Sigmoid colon (tissue), 7 donors: Measurements from ENCODE around the gene HUS1B. TPM values are rescaled to one million over a fixed set of nuclear protein-coding genes. Genes with fewer than 3 reads are reported as not detected.

Source experiments
- DNase-seq: peaks from one replicate; pipeline ENCODE4 v3.0.0-alpha.2; 2019
- H3K27ac ChIP-seq, 4 donors: fragments of 200-600 bp; sonication (generic); one replicate each; pipeline ENCODE4 v1.5.1; 2016 to 2019; ENCODE audit warnings: mild to moderate bottlenecking in 1 of 4
- H3K27me3 ChIP-seq, 3 donors: fragments of 200-600 bp; sonication (generic); one replicate each; pipeline ENCODE4 v1.5.1; 2019; ENCODE audit warnings: mild to moderate bottlenecking in 1 of 3
- H3K36me3 ChIP-seq, 4 donors: fragments of 200-600 bp; sonication (generic); one replicate each; pipeline ENCODE4 v1.5.1; 2016 to 2019
- H3K4me1 ChIP-seq, 4 donors: fragments of 200-600 bp; sonication (generic); one replicate each; pipeline ENCODE4 v1.5.1; 2017 to 2019
- H3K4me3 ChIP-seq, 4 donors: fragments of 200-600 bp; sonication (generic); one replicate each; pipeline ENCODE4 v1.5.1; 2017 to 2019; ENCODE audit warnings: mild to moderate bottlenecking in 2 of 4, moderate library complexity in 1 of 4
- H3K9me3 ChIP-seq, 4 donors: fragments of 200-600 bp in 3 of 4; sonication (generic) in 3 of 4; one replicate each; pipeline versions ENCODE4 v1.5.1 to v1.6.1; 2013 to 2019
- CTCF ChIP-seq, 4 experiments: fragments of 450-650 bp in 3 of 4; fragments of 200-600 bp in 1 of 4; IDR thresholded peaks; one replicate each; pipeline ENCODE4 v1.5.1; 2016 to 2019; ENCODE audit warnings: antibody characterized with exemption in 4 of 4, mild to moderate bottlenecking in 3 of 4, moderate library complexity in 2 of 4
- EP300 ChIP-seq, 4 donors: sonication (generic); formaldehyde crosslinking; IDR thresholded peaks; one replicate each; pipeline ENCODE4 v1.6.1; 2017; ENCODE audit warnings: antibody characterized with exemption in 4 of 4
- POLR2A ChIP-seq, 2 donors: fragments of 450-650 bp; IDR thresholded peaks; one replicate each; pipeline ENCODE4 v1.6.1; 2016; ENCODE audit warnings: antibody characterized with exemption in 2 of 2, mild to moderate bottlenecking in 2 of 2, moderate library complexity in 2 of 2
- POLR2AphosphoS5 ChIP-seq, 4 donors: sonication (generic); formaldehyde crosslinking; IDR thresholded peaks; one replicate each; pipeline ENCODE4 v1.6.1; 2017; ENCODE audit warnings: antibody characterized with exemption in 4 of 4
- WGBS, 2 donors: extraction: QIAGEN DNeasy Blood & Tissue Kit; methylation state at CpG; one replicate each; pipeline ENCODE4 v1.1.7; 2013; 5-methylcytosine and 5-hydroxymethylcytosine counted together
- intact Hi-C: fragments of 100-400 bp; cut with DNase I; formaldehyde crosslinking; loops from one replicate; pipeline ENCODE4 v1.15.1; 2023
- polyA plus RNA-seq, 3 donors: library from polyadenylated mRNA; stranded (reverse); fragments of 200-250 nt; gene quantifications; one replicate each; pipeline ENCODE4 v1.2.3, GENCODE V29; 2013
- total RNA-seq, 4 donors: library from RNA; depleted of rRNA; stranded (reverse); fragments of >200 nt; gene quantifications; one replicate each; pipeline ENCODE4 v1.1.0, GENCODE V29; 2016
- donor health status: healthy with polysubstance abuse.
- donor health status: Bipolar disorder and iron deficiency.
- donor health status: healthy.

Gene HUS1B
- total and polyA plus RNA-seq, 7 donors, result 0.36 to 3.6 (median 0.71) TPM; not detected in 2

- Histone ChIP-seq H3K27me3 (no peaks in the 10 kb centered on the region), H3K4me3 (no peak overlapping the region), H3K27ac (no peak overlapping the region), H3K36me3 (peaks cover 0 to 33% (median 2%) of the 10 kb centered on the region in 4 donors), H3K9me3 (no peaks in the 10 kb centered on the region), H3K4me1 (no peaks in the 10 kb centered on the region)
- WGBS, 2 donors, result 93 to 94% methylated on average over 7 of the region's 7 CpGs
- intact Hi-C loops, result no loop called here
- TF ChIP-seq EP300 (IDR thresholded peaks at IDR 0.05) (no peak), POLR2A (IDR thresholded peaks at IDR 0.05) (no peak), POLR2AphosphoS5 (IDR thresholded peaks at IDR 0.05) (no peak), CTCF (IDR thresholded peaks at IDR 0.05) (no peak)
- DNase-seq, result no peak
Measured at GRCh38 chr6:613981-614380, 42.9 kb downstream of the HUS1B start.

- DNase-seq, result no peak
- no peaks in the 10 kb centered on the region for H3K4me1 ChIP-seq
- no peaks in the 10 kb centered on the region for H3K9me3 ChIP-seq
- no peak overlapping the region for H3K27ac ChIP-seq
- peaks cover 0 to 35% (median 2%) of the 10 kb centered on the region in 4 donors for H3K36me3 ChIP-seq
- intact Hi-C loops, result no loop called here
- WGBS, 2 donors, result 63 to 64% methylated on average over 4 of the region's 4 CpGs
- H3K4me3 ChIP-seq, result no peak overlapping the region
- no peaks in the 10 kb centered on the region for H3K27me3 ChIP-seq
- TF ChIP-seq POLR2AphosphoS5 (IDR thresholded peaks at IDR 0.05), result no peak
- TF ChIP-seq EP300 (IDR thresholded peaks at IDR 0.05), result no peak
- TF ChIP-seq CTCF (IDR thresholded peaks at IDR 0.05), result no peak
- no peak for TF ChIP-seq POLR2A (IDR thresholded peaks at IDR 0.05)
Measured at GRCh38 chr6:611928-612327, 45.0 kb downstream of the HUS1B start.

GRCh38 chr6:610882-611281 lies 46.0 kb downstream of the HUS1B start:
- Histone ChIP-seq H3K4me1 (no peaks in the 10 kb centered on the region), H3K4me3 (no peak overlapping the region), H3K9me3 (no peaks in the 10 kb centered on the region), H3K36me3 (peaks cover 0 to 37% (median 4%) of the 10 kb centered on the region in 4 donors), H3K27ac (no peak overlapping the region), H3K27me3 (no peaks in the 10 kb centered on the region)
- WGBS, 2 donors, result 39 to 76% methylated on average over 2 of the region's 2 CpGs
- DNase-seq, result no peak
- no peak for TF ChIP-seq CTCF (IDR thresholded peaks at IDR 0.05)
- TF ChIP-seq POLR2AphosphoS5 (IDR thresholded peaks at IDR 0.05), result no peak
- TF ChIP-seq POLR2A (IDR thresholded peaks at IDR 0.05), result no peak
- no peak for TF ChIP-seq EP300 (IDR thresholded peaks at IDR 0.05)
- intact Hi-C loops, result no loop called here

- Histone ChIP-seq H3K36me3 (peaks cover 0 to 29% (median 4%) of the 10 kb centered on the region in 4 donors), H3K4me1 (no peaks in the 10 kb centered on the region), H3K4me3 (no peak overlapping the region), H3K27ac (no peak overlapping the region), H3K27me3 (no peaks in the 10 kb centered on the region), H3K9me3 (no peaks in the 10 kb centered on the region)
- TF ChIP-seq POLR2A (IDR thresholded peaks at IDR 0.05) (no peak), CTCF (IDR thresholded peaks at IDR 0.05) (no peak), EP300 (IDR thresholded peaks at IDR 0.05) (peak; percentile 45 to 90 (median 68)), POLR2AphosphoS5 (IDR thresholded peaks at IDR 0.05) (peak in 1 of 4 donors; percentile 23)
- intact Hi-C loops, result no loop called here
- 93 to 97% methylated on average over 4 of the region's 4 CpGs for WGBS, 2 donors
- no peak for DNase-seq
Measured at GRCh38 chr6:609905-610304, 47.0 kb downstream of the HUS1B start.

- TF ChIP-seq POLR2A (IDR thresholded peaks at IDR 0.05) (no peak), EP300 (IDR thresholded peaks at IDR 0.05) (no peak), CTCF (IDR thresholded peaks at IDR 0.05) (no peak), POLR2AphosphoS5 (IDR thresholded peaks at IDR 0.05) (no peak)
- Histone ChIP-seq H3K4me3 (no peak overlapping the region), H3K4me1 (no peaks in the 10 kb centered on the region), H3K9me3 (no peaks in the 10 kb centered on the region), H3K36me3 (peaks cover 0 to 33% (median 2%) of the 10 kb centered on the region in 4 donors), H3K27ac (no peak overlapping the region), H3K27me3 (no peaks in the 10 kb centered on the region)
- no peak for DNase-seq
- WGBS, 2 donors, result 95 to 98% methylated on average over 14 of the region's 14 CpGs
- intact Hi-C loops, result no loop called here
Measured at GRCh38 chr6:606829-607379, 50.0 kb downstream of the HUS1B start.
